Measurements from ENCODE around the gene ELMO2.

GRCh38 chr20:46334303-46334904, 72.0 kb downstream of the ELMO2 start:
- no peak for TF ChIP-seq RAD21 (IDR thresholded peaks at IDR 0.05; ENCODE audit: low read length)
- no peak for TF ChIP-seq POLR2A (IDR thresholded peaks at IDR 0.05; ENCODE audit: low read depth, low read length)
- TF ChIP-seq, protein P1, sequence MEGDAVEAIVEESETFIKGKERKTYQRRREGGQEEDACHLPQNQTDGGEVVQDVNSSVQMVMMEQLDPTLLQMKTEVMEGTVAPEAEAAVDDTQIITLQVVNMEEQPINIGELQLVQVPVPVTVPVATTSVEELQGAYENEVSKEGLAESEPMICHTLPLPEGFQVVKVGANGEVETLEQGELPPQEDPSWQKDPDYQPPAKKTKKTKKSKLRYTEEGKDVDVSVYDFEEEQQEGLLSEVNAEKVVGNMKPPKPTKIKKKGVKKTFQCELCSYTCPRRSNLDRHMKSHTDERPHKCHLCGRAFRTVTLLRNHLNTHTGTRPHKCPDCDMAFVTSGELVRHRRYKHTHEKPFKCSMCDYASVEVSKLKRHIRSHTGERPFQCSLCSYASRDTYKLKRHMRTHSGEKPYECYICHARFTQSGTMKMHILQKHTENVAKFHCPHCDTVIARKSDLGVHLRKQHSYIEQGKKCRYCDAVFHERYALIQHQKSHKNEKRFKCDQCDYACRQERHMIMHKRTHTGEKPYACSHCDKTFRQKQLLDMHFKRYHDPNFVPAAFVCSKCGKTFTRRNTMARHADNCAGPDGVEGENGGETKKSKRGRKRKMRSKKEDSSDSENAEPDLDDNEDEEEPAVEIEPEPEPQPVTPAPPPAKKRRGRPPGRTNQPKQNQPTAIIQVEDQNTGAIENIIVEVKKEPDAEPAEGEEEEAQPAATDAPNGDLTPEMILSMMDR (conservative IDR thresholded peaks at IDR 0.05; ENCODE audit: low read depth, low read length): no peak
- TF ChIP-seq CEBPB (IDR thresholded peaks at IDR 0.05; ENCODE audit: low read depth, low read length): no peak
- no peak for TF ChIP-seq BHLHE40 (IDR thresholded peaks at IDR 0.05; ENCODE audit: low read depth, low read length)
- no peak for TF ChIP-seq NFE2L2 (IDR thresholded peaks at IDR 0.05; ENCODE audit: low read depth, low read length)
- no peak for TF ChIP-seq USF2 (IDR thresholded peaks at IDR 0.05; ENCODE audit: low read depth, low read length)
- TF ChIP-seq RFX5 (IDR thresholded peaks at IDR 0.05; ENCODE audit: low read depth, low read length): no peak
- no peak for TF ChIP-seq CHD1 (IDR thresholded peaks at IDR 0.05; ENCODE audit: low read depth, low read length)
- no peak for TF ChIP-seq MXI1 (IDR thresholded peaks at IDR 0.05; ENCODE audit: borderline replicate concordance, low read depth, low read length)
- no peak for TF ChIP-seq MAZ (IDR thresholded peaks at IDR 0.05; ENCODE audit: borderline replicate concordance, low read depth, low read length)
- no peak for TF ChIP-seq RCOR1 (IDR thresholded peaks at IDR 0.05; ENCODE audit: insufficient replicate concordance, low read length)
- TF ChIP-seq MAFK (IDR thresholded peaks at IDR 0.05; ENCODE audit: low read depth, low read length): peak; percentile 99
